GM18499 (cell line): ENCODE results near the gene SUPT3H.

ENCODE experiments used
- ATAC-seq: cut with Tn5 transposase; IDR thresholded peaks from one replicate; pipeline ENCODE4 v1.9.1; 2021; ENCODE audit warnings: moderate number of reproducible peaks; ENCODE audit not compliant: insufficient read depth, unreplicated experiment

SUPT3H gene

GRCh38 chr6:45132658-45133294, 245.0 kb downstream of the SUPT3H start:
- ATAC-seq, result no peak

- no peak for ATAC-seq
Measured at GRCh38 chr6:45132059-45132458, 245.7 kb downstream of the SUPT3H start.

- ATAC-seq, result no peak
Measured at GRCh38 chr6:45129051-45129450, 248.7 kb downstream of the SUPT3H start.

DNA sequence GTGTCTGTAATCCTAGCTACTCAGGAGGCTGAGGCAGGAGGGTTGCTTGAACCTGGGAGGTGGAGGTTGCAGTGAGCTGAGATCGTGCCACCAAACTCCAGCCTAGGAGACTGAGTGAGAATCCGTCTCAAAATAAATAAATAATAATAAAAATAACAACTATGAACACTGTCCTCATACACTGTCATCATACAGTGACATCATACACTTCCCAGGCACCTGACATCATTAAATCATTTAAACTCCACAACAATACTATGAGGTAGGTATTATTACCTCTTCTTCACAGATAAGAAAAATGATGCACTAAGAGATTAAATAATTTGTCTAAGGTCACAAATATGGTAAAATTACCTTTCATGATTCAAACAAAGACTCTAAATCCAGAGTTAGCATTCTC, 250.5 kb downstream of the SUPT3H start:
- no peak for ATAC-seq

- ATAC-seq, result no peak
Measured at GRCh38 chr6:45126033-45126432, 251.7 kb downstream of the SUPT3H start.

DNA sequence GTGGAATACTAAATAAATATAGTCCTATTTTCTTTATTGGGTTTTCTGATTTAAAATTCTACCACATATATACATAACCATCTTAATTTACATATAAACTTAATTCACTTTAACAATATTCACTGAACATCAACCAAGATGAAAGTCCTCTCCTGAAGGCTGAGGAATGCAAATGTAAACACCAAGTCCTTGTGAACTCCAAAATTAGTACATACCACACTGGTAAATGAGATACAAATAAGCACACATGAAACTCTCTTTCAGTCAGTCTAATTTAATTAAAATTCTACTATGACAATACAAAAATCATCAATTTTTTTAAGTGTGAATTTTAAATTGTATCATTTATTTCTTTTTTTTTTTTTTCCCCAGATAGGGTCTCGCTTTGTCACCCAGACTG, 254.7 kb downstream of the SUPT3H start:
- ATAC-seq, result no peak

GRCh38 chr6:45118754-45119153, 259.0 kb downstream of the SUPT3H start:
- no peak for ATAC-seq

GRCh38 chr6:45116714-45117410, 260.9 kb downstream of the SUPT3H start:
- no peak for ATAC-seq

GRCh38 chr6:45115696-45116095, 262.0 kb downstream of the SUPT3H start:
- ATAC-seq, result no peak

- no peak for ATAC-seq
Measured at GRCh38 chr6:45112711-45113110, 265.0 kb downstream of the SUPT3H start.

DNA sequence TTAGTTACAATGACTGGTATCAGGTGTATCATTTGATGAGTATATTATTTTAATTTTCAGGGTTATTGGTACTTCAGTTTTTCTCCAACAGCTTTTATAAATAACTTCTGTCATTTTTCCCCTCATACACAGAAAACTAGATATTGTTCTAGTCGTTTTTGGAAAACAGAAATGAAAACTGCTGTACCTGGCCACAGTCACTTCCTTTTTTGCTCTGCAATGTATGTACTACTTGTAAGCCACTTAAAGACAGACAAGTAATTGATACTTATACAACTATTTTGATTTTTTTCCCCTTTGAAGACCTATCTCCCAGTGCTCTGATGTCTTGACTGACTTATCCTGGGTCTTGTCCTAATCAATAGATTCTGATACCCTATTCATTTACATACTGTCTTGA, 268.2 kb downstream of the SUPT3H start:
- no peak for ATAC-seq

- no peak for ATAC-seq
Measured at GRCh38 chr6:45105170-45105820, 272.4 kb downstream of the SUPT3H start.

GRCh38 chr6:45104429-45104828, 273.3 kb downstream of the SUPT3H start:
- no peak for ATAC-seq

- no peak for ATAC-seq
Measured at GRCh38 chr6:45098256-45098655, 279.5 kb downstream of the SUPT3H start.

GRCh38 chr6:45094831-45095230, 282.9 kb downstream of the SUPT3H start:
- ATAC-seq, result no peak

- ATAC-seq, result no peak
Measured at GRCh38 chr6:45092135-45092534, 285.6 kb downstream of the SUPT3H start.

GRCh38 chr6:45086360-45087084, 291.2 kb downstream of the SUPT3H start:
- ATAC-seq, result no peak

DNA sequence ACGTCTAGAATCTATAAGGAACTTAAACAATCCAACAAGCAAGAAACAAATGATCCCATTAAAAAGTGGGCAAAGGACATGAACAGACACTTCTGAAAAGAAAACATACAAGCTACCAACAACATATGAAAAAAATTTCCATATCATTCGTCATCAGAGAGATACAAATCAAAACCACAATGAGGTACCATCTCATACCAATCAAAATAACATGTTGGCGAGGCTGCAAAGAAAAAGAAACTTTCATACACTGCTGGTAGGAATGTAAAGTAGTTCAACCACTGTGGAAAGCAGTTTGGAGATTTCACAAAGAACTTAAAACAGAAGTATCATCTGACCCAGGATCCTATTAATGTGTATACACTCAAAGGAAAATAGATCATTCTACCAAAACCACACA, 293.5 kb downstream of the SUPT3H start:
- no peak for ATAC-seq

DNA sequence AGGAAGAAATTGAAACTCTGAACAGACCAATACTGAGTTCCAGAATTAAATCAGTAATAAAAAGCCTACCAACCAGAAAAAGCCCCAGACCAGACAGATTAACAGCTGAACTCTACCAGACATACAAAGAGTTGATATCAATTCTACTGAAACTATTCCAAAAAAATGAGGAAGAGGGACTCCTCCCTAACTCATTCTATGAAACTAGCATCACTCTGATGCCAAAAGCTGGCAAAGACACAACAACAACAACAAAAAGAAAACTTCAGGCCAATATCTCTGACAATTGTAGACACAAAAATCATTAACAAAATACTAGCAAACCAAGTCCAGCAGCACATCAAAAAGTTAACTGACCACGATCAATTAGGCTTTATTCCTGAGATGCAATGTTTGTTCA, 295.6 kb downstream of the SUPT3H start:
- ATAC-seq, result no peak

DNA sequence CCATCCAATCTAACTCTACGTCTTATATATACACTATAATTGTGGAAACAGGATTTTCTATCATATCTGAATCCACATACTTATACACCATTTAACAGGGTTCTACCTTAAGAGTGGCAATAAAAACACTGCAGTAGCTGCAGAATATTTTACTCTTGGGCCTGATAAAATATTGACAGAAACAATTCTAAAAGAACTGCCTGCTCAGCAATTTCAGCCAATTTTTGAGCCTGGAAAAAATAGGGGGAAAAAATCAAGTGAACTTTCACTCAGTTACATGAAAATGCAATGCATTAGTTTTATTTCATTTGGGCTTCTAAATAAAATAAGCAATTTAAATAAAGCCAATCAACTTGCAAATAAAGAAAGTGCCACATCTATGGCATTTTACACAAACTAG, 296.1 kb downstream of the SUPT3H start:
- no peak for ATAC-seq

GRCh38 chr6:45078432-45078831, 299.3 kb downstream of the SUPT3H start:
- no peak for ATAC-seq
